ENCODE results near the gene ZNF771. TPM values are rescaled to one million over a fixed set of nuclear protein-coding genes. Genes with fewer than 3 reads are reported as not detected.
A peak's percentile ranks its signal among the peaks of the same experiment; 100 is the strongest.

The ZNF771 gene
- total RNA-seq, 1 donor from 2014 or later, result 4.4 TPM

- H3K36me3 Mint-ChIP-seq (ENCODE audit: low read depth), result peaks cover 27% of the 10 kb centered on the region
- H3K9me3 Mint-ChIP-seq, result no peaks in the 10 kb centered on the region
- POLR2A ChIA-PET, result interaction anchor here (0.5 to 2.7 kb wide), 46 partner anchors 10 to 837 kb away, joined by 3 to 51 read pairs (median 6); partner anchors contain the start of genes CD2BP2, CORO1A, FBRS and ITGAL
- intact Hi-C loops (cut with micrococcal nuclease), result loop anchor here (1.0 to 2.0 kb wide), 16 partner anchors 12 to 269 kb away; partner anchors contain the start of genes FBRS, PRR14, SEPHS2 and SRCAP
- H3K4me1 Mint-ChIP-seq, result peaks cover 2% of the 10 kb centered on the region
- H3K4me3 Mint-ChIP-seq, result no peak within 1 kb of the TSS
- no peaks in the 10 kb centered on the region for H3K27me3 Mint-ChIP-seq
- H3K27ac Mint-ChIP-seq, result no peak within 1 kb of the TSS
- CTCF ChIA-PET, result interaction anchor here (0.6 to 3.8 kb wide), 40 partner anchors 9 to 511 kb away, joined by 3 to 35 read pairs (median 5); partner anchors contain the start of genes ITGAL, SEPHS2, ZNF48 and ZNF688
- DNase-seq (peak; percentile 86), ATAC-seq (ENCODE audit: low read depth) (peak; percentile 97)
- TF ChIP-seq CTCF (IDR thresholded peaks at IDR 0.05), result no peak
These were observed 22.4 kb downstream of the ZNF771 start, which contains the start of gene DCTPP1 for GRCh38 chr16:30429678-30430427. Gene DCTPP1 (minus strand): TSS chr16:30430030. CDS start chr16:30429980, 50 bp downstream.

DNA sequence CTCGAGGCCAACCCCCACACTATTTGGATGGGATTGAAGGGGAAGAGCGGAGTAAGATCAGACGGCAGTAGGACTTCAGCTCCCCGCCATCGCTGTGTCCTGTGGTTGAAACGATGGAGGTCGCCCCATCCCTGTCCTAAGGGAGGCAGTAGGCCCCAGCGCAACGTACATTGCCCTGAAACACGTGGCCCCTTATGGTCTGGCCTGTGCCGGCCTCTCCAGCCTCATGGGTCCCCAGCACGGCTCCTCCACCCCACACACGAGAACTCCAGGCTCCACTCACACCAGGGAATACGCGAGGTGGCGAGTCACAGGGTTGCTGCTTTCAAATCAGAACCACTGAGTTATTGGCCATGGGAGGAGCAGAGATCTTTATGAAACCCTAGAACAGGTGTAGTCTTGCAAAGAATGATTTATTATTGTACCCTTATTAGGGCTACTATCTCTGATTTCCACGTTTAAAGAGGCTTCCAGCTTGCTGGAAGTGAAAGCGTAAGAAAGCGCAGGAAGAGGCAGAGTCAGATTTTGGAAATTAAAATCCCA lies 23.1 kb downstream of the ZNF771 start:
- ChIA-PET CTCF (interaction anchor here (0.7 to 3.8 kb wide), 32 partner anchors 9 to 267 kb away, joined by 3 to 35 read pairs (median 5); partner anchors contain the start of genes ITGAL, ZNF48, ZNF688 and ZNF747), POLR2A (interaction anchor here (0.5 to 2.7 kb wide), 40 partner anchors 9 to 836 kb away, joined by 3 to 51 read pairs (median 8); partner anchors contain the start of genes CD2BP2, CORO1A, FBRS and ITGAL)
- Mint-ChIP-seq H3K9me3 (no peaks in the 10 kb centered on the region), H3K27me3 (no peaks in the 10 kb centered on the region), H3K4me1 (peaks cover 2% of the 10 kb centered on the region), H3K27ac (no peak overlapping the region), H3K4me3 (no peak overlapping the region), H3K36me3 (ENCODE audit: low read depth) (peaks cover 22% of the 10 kb centered on the region)
- DNase-seq (no peak), ATAC-seq (ENCODE audit: low read depth) (peak; percentile 5)
- TF ChIP-seq CTCF (IDR thresholded peaks at IDR 0.05), result no peak
- intact Hi-C loops (cut with micrococcal nuclease), result loop anchor here (1.0 to 2.0 kb wide), 16 partner anchors 12 to 268 kb away; partner anchors contain the start of genes FBRS, PRR14, SEPHS2 and SRCAP

GRCh38 chr16:30434852-30435251 lies 27.4 kb downstream of the ZNF771 start:
- Mint-ChIP-seq H3K36me3 (ENCODE audit: low read depth) (no peaks in the 10 kb centered on the region), H3K27ac (no peak overlapping the region), H3K4me1 (peaks cover 13% of the 10 kb centered on the region), H3K27me3 (no peaks in the 10 kb centered on the region), H3K9me3 (no peaks in the 10 kb centered on the region), H3K4me3 (no peak overlapping the region)
- CTCF ChIA-PET, result no interaction called here
- no peak for TF ChIP-seq CTCF (IDR thresholded peaks at IDR 0.05)
- DNase-seq (no peak), ATAC-seq (ENCODE audit: low read depth) (no peak)
- intact Hi-C loops (cut with micrococcal nuclease), result no loop called here
- POLR2A ChIA-PET, result interaction anchor here (0.8 to 1.4 kb wide), 2 partner anchors 10 to 93 kb away, joined by 4 read pairs; no protein-coding TSS in a partner anchor

- intact Hi-C loops (cut with micrococcal nuclease), result no loop called here
- CTCF ChIA-PET, result no interaction called here
- TF ChIP-seq CTCF (IDR thresholded peaks at IDR 0.05), result no peak
- Mint-ChIP-seq H3K4me1 (peaks cover 22% of the 10 kb centered on the region), H3K27me3 (no peaks in the 10 kb centered on the region), H3K9me3 (no peaks in the 10 kb centered on the region), H3K27ac (peak overlapping the region; percentile 10), H3K4me3 (no peak overlapping the region), H3K36me3 (ENCODE audit: low read depth) (no peaks in the 10 kb centered on the region)
- DNase-seq (no peak), ATAC-seq (ENCODE audit: low read depth) (no peak)
- POLR2A ChIA-PET, result interaction anchor here (0.5 to 0.6 kb wide), 2 partner anchors 68 to 197 kb away, joined by 6 to 7 read pairs; no protein-coding TSS in a partner anchor
These were observed 30.2 kb downstream of the ZNF771 start for GRCh38 chr16:30437511-30438046.

Data from activated B cell treated with CpG ODN at 0.5 μM for 24 hours (primary cell).